SKM-1 treated with dmso at 0.1 percent for 144 hours (cell line): ENCODE data around the gene ACTG2.

Experiments used
- DNase-seq: peaks from one replicate; lab custom pipeline; 2025; ENCODE audit not compliant: unreplicated experiment; lab: John Stamatoyannopoulos, UW

ACTG2 gene

DNA sequence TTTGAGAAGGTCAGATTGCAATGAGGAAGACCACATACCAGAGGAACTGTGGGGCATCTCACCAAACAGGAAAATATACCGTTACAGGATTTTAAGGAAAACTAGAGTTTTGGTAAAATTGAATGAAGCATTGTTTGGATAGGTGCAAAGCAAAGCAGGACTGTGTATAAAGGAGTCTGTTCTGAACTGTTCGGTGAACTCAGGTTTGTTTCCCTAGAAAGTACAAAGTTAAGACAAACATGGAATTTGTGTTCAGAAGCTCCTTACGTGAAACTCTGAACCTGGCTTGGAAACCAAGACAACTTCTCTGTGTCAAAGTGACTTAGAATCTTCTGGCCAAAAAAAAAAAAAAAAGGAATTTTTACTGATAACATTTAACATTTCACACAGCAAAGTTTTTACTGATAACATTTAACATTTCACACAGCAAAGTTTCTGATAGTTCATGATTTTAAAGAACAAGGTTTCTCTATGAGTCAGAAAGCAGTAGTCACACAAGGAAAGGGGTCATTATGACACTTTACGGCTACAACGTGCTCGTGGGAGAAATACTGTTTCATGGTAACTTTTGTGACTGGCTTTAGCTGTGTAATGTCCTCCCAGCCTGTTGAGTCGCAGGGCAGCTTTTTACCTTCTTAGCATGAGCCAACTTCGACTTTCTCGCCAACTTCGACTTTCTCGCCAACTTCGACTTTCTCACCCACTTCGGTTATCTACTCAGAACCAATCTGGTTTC, 70.7 kb downstream of the ACTG2 start:
- no peak for DNase-seq

DNA sequence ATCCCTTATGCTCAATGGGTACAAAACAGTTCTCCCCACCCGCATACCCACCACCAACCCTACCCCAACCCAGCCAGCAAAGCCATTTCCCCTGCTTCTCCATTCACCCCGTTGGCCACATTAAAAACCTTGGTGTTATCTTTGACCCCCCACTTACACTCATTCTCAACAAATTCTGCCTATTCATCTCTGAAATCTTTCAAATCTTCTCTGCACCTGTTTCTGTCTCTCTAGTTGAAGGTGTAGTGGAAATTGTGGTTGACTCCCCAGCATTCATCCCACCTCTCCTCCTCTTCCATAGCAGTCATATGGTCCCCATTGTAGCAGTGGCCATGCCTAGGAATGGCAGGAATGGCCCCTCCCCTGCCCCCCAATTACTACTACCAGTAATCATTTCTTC, 71.4 kb downstream of the ACTG2 start:
- DNase-seq, result no peak

- no peak for DNase-seq
Observed at GRCh38 chr2:73965053-73965452, 72.2 kb downstream of the ACTG2 start.

- DNase-seq, result no peak
Observed at GRCh38 chr2:73968357-73968937, 75.6 kb downstream of the ACTG2 start.

DNA sequence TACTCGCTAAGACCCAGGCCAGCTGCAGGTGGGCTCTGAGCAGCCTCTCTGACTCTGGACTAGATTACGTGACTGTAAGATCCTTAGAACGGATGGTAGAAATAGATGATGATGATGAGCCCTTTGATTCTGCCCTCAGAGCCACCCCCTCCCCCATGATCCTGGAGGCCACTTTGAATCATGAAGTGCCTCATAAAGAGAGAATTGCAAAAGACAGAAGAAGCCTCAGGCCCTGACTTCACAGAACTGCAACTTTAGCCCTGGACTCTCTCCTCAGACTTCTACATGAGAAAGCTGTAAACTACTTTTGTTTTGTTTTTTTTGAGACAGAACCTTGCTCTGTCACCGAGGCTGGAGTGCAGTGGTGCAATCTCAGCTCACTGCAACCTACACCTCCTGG, 76.5 kb downstream of the ACTG2 start:
- no peak for DNase-seq
